GM12892 (cell line): ENCODE data around the gene DRAM2.

Experiments
- DNase-seq: peaks from one replicate; pipeline ENCODE4 v3.0.0; 2011; ENCODE audit not compliant: insufficient read length
- FAIRE-seq: peaks from 2 replicates; lab custom pipeline; 2011; peaks lifted over from hg19 to GRCh38; lab: Jason Lieb, UNC
- POLR2A ChIP-seq: IDR thresholded peaks from 2 replicates; pipeline ENCODE4 v1.6.1; 2011; ENCODE audit warnings: low read depth, low read length, control low read depth
- POLR2AphosphoS5 ChIP-seq: IDR thresholded peaks from 2 replicates; pipeline ENCODE4 v1.6.1; 2011; ENCODE audit warnings: low read depth, low read length, control low read depth
- TAF1 ChIP-seq: IDR thresholded peaks from 2 replicates; pipeline ENCODE4 v1.6.1; 2011; ENCODE audit warnings: low read depth, mild to moderate bottlenecking, control low read depth, low read length, borderline replicate concordance

Gene DRAM2

GRCh38 chr1:111141245-111142220 is 1.6 kb upstream of the DRAM2 start:
- DNase-seq, result no peak
- peak; percentile 50 for FAIRE-seq

GRCh38 chr1:111140680-111140967 is 731 bp upstream of the DRAM2 start:
- DNase-seq (no peak), FAIRE-seq (no peak)
- TF ChIP-seq POLR2AphosphoS5 (peak; percentile 61; the same call in 1 of the 2 replicates), TAF1 (no peak), POLR2A (no peak)

More at GRCh38 chr1:111141245-111142220, 1.6 kb upstream of the DRAM2 start:
- TF ChIP-seq POLR2AphosphoS5, result 0 out of 2 replicates have a peak, but pooled peaks have one; percentile 27
- TF ChIP-seq TAF1, result no peak

DNA sequence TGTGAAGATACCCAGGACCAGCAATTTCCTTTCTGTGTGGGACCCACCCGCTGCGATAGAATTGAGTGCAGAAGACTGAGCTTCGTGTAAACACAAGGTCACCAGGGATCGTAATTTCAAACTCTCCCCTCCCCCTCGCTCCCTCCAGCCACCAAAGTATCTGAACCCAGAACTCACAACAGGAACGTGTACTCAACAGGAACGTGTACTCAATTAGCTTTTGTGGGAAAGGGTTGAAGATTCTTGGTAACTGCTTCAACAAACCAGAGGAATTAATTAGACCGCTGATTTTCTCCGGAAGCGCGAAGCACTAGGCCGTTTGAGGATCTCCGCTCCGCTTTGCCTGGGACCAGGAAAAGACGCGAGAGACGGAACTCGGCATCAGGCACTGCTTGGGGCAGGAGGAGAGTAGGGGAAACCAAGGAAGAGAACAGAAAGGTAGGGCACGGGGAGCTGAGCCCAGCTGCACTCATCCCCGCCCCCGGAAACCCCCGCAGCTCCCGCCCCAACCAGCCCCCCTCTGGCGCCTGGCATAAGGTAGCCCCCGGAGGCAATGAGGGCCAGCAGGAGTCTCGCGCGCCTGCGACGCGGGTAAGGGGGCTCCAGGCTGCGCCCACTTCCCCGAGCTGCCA is 453 bp downstream of the DRAM2 start:
- TF ChIP-seq POLR2AphosphoS5 (peak; percentile 60; the same call in 1 of the 2 replicates), POLR2A (no peak)
- no peak for FAIRE-seq
- peak; percentile 40 for DNase-seq

DNA sequence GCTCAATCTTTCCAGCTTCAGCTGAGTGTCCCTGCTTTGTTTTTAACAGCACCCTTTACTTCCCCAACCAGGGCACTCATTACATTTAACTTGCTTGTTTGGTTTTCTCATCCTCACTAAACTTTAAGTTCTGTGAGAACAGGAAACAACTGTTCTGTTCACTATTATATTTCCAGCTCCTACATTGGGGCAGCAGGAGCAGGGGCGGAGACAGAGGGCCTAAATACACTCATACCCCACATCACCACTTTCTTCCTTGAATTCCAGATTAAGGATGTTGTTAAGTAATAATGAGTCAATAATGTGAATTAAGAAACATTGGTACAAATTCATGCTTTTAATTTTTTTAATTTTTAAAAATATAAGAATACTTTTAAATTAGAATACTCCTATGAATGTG is 6.0 kb downstream of the DRAM2 start:
- FAIRE-seq, result no peak
- no peak for TF ChIP-seq POLR2AphosphoS5
- no peak for TF ChIP-seq POLR2A
- TF ChIP-seq TAF1, result no peak
- no peak for DNase-seq

DNA sequence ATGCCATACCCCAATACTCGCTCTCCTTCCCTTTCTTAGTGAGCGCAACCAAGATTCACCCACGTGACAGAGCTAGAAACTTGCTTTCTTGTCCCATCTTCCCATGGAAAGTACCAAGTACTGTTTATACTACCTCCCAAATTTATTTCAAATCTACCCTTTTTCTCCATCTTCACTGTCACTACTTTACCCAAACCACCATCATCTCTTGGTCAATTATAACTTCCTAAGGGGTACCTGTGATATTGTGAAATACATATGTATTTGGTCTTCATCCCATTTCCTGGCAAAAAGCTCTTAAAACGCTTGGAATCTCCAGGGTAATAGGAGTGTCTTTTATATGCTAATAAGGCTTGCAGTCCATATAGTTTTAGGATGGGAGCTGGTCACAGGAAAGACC is 8.2 kb downstream of the DRAM2 start:
- TF ChIP-seq TAF1, result no peak
- TF ChIP-seq POLR2AphosphoS5, result no peak
- no peak for TF ChIP-seq POLR2A
- FAIRE-seq (no peak), DNase-seq (no peak)

DNA sequence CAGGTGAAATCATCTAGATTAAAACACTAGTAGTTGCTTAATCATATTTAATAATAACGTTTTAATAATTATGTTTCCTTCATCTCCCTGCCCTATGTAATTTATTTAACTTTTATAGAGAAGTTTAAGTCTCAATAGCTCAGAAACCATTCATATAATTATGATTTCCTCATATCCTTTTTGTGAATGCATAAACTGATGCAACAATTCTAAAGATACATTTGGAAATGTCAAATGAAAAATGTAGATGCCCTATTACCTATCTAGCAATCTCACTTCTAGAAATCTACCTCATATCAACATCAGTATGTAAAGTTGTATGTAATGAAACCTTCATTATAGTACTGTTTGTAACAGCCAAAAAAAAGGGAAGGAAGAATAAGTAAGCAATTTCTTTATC is 10.5 kb downstream of the DRAM2 start:
- FAIRE-seq, result no peak
- TF ChIP-seq TAF1 (no peak), POLR2A (no peak), POLR2AphosphoS5 (no peak)
- DNase-seq, result no peak

DNA sequence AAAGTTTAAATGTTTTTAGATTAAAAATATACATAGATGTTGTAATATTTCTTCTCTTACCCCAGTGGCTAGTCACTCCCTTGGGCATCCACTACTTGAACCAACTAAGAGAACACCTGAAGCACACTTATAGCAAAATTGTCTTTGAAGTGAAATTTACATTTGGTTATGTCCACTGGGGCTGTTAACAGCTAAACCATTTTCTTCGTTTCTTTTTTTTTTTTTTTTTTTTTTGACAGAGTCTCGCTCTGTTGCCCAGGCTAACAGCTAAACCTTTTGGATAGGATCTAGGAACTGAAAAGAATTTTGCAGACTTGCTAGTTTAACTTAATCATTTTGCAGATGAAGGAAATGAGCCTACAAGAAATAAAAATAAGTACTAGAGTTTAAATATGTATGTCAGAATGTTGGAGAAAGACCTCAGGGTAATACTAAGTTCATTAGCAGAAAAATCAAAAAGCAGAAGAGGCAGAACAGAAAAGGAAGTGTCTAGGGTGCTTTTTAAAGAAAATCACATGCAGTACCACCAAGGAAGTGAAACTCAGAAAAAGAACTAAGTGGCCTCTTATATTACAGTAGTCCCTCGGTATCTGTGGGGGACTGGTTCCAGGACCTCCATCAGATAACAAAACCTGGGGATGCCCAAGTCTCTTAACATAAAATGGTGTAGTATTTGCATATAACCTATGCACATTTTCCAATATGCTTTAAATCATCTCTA is 11.8 kb downstream of the DRAM2 start:
- DNase-seq (no peak), FAIRE-seq (peak; percentile 14)
- TF ChIP-seq POLR2A (no peak), TAF1 (no peak), POLR2AphosphoS5 (no peak)

- DNase-seq (no peak), FAIRE-seq (no peak)
- no peak for TF ChIP-seq TAF1
- TF ChIP-seq POLR2AphosphoS5, result no peak
- no peak for TF ChIP-seq POLR2A
Observed at GRCh38 chr1:111126354-111126753, 13.5 kb downstream of the DRAM2 start.

DNA sequence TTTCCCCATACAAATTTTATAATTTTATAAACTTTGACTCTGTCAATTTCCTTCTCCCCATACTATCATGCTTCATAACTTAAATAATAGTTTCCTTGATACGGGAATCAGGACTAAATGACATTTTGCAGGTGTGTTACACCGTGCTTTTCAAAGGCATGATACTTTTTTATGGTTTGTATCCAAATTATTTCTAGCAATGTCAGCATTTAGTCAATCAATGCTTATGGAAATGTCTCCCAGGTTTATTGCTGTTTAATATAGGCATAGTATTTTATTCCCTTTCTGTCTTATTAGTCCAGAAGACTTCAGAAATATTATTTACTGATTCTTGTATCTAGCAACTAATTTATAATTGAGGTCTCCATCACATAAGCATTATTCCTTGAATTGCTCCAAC is 23.4 kb downstream of the DRAM2 start:
- FAIRE-seq, result no peak
- no peak for DNase-seq
- no peak for TF ChIP-seq POLR2AphosphoS5
- TF ChIP-seq POLR2A, result no peak
- no peak for TF ChIP-seq TAF1

- FAIRE-seq (no peak), DNase-seq (no peak)
- TF ChIP-seq POLR2A (no peak), POLR2AphosphoS5 (no peak), TAF1 (no peak)
Observed at GRCh38 chr1:111110197-111110899, 29.5 kb downstream of the DRAM2 start.

DNA sequence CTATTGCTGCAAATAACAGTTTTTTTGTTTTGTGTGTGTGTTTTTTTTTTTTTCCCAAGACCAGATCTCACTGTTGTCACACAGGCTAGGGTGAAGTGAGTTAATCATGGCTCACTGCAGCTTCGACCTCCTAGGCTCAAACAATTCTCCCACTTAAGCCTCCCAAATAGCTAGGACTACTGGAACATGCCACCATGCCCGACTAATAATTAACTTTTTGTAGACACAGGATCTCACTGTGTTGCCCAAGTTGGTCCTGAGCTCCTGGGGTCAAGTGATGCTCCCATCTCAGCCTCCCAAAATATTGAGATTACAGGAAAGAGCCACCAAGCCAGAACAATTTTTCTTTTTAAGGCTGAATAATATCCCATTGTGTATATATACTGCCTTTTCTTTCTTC is 34.9 kb downstream of the DRAM2 start:
- FAIRE-seq, result no peak
- TF ChIP-seq POLR2AphosphoS5, result no peak
- TF ChIP-seq TAF1, result no peak
- TF ChIP-seq POLR2A, result no peak

More for the DNA sequence above, 34.9 kb downstream of the DRAM2 start:
- no peak for DNase-seq
